Upper lobe of left lung (tissue), 4 donors: Measurements from ENCODE around the gene FGGY.

Experiments
- EP300 ChIP-seq, 4 donors: sonication (generic); formaldehyde crosslinking; IDR thresholded peaks; one replicate each; pipeline ENCODE4 v1.5.1; 2017; ENCODE audit warnings: antibody characterized with exemption in 4 of 4, control low read depth in 2 of 4
- POLR2A ChIP-seq, 4 donors: fragments of 450-650 bp; IDR thresholded peaks; one replicate each; pipeline ENCODE4 v1.5.1; 2016 to 2017; ENCODE audit warnings: antibody characterized with exemption in 4 of 4, mild to moderate bottlenecking in 2 of 4
- POLR2AphosphoS5 ChIP-seq, 2 donors: sonication (generic); formaldehyde crosslinking; IDR thresholded peaks; one replicate each; pipeline ENCODE4 v1.5.1; 2017; ENCODE audit warnings: antibody characterized with exemption in 2 of 2
- TF ChIP-seq, protein P1 (sequence below), 6 experiments: fragments of 450-650 bp in 4 of 6; fragments of 200-600 bp in 2 of 6; sonication (generic) in 2 of 6; IDR thresholded peaks; one replicate each; pipeline ENCODE4 v1.5.1; 2016 to 2019; ENCODE audit warnings: antibody characterized with exemption in 6 of 6

DNA sequence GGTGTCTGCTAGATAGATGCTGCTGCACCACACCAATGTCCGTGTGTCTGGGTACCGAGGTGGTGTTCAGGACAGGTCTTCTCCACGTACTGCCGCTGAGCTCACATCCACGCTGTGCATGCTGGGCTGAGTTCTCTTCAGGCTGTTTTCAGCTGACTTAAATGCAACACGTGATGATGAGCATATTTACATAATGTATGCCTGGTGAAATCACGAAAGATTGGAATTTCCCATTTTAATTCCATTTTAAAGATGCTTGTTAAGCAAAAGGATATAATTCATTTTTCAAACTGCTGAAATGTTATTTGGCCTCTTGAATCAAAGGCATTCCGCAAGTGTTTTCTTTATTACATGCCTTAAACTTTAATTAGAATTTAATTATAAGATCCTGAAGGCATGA is 107.9 kb downstream of the FGGY start:
- no peak for TF ChIP-seq POLR2A (IDR thresholded peaks at IDR 0.05)
- TF ChIP-seq, protein P1, sequence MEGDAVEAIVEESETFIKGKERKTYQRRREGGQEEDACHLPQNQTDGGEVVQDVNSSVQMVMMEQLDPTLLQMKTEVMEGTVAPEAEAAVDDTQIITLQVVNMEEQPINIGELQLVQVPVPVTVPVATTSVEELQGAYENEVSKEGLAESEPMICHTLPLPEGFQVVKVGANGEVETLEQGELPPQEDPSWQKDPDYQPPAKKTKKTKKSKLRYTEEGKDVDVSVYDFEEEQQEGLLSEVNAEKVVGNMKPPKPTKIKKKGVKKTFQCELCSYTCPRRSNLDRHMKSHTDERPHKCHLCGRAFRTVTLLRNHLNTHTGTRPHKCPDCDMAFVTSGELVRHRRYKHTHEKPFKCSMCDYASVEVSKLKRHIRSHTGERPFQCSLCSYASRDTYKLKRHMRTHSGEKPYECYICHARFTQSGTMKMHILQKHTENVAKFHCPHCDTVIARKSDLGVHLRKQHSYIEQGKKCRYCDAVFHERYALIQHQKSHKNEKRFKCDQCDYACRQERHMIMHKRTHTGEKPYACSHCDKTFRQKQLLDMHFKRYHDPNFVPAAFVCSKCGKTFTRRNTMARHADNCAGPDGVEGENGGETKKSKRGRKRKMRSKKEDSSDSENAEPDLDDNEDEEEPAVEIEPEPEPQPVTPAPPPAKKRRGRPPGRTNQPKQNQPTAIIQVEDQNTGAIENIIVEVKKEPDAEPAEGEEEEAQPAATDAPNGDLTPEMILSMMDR (IDR thresholded peaks at IDR 0.05) = no peak
- no peak for TF ChIP-seq POLR2AphosphoS5 (IDR thresholded peaks at IDR 0.05)
- TF ChIP-seq EP300 (IDR thresholded peaks at IDR 0.05) = no peak
